Transverse colon (tissue), 4 donors: ENCODE results near the gene KIF26A. TPM values are rescaled to one million over a fixed set of nuclear protein-coding genes. Genes with fewer than 3 reads are reported as not detected.

Experiments
- DNase-seq: peaks from one replicate; pipeline ENCODE4 v3.0.0-alpha.2; 2019
- H3K27ac ChIP-seq, 4 donors: fragments of 200-600 bp; sonication (generic); 2 replicates each; pipeline ENCODE4 v1.5.1; 2016 to 2018; ENCODE audit warnings: inconsistent platforms in 4 of 4
- H3K27me3 ChIP-seq: fragments of 200-600 bp; sonication (generic); 2 replicates; pipeline ENCODE4 v1.5.1; 2017; ENCODE audit warnings: inconsistent platforms
- H3K36me3 ChIP-seq, 4 donors: fragments of 200-600 bp; sonication (generic); 2 replicates each; pipeline ENCODE4 v1.5.1; 2017 to 2019; ENCODE audit warnings: inconsistent platforms in 4 of 4
- H3K4me1 ChIP-seq, 4 donors: fragments of 200-600 bp; sonication (generic); 2 replicates each; pipeline ENCODE4 v1.5.1; 2017 to 2020; ENCODE audit warnings: inconsistent platforms in 4 of 4
- H3K4me3 ChIP-seq, 4 donors: fragments of 200-600 bp; sonication (generic); 1 replicate in 1 of 4; 2 replicates in 3 of 4; pipeline versions ENCODE4 v1.5.1 to v1.6.1; 2017 to 2019; ENCODE audit warnings: inconsistent platforms in 4 of 4
- H3K9me3 ChIP-seq, 2 donors: fragments of 200-600 bp; sonication (generic); 2 replicates each; pipeline ENCODE4 v1.5.1; 2017 to 2019; ENCODE audit warnings: inconsistent platforms in 2 of 2
- CTCF ChIP-seq, 5 experiments: fragments of 200-600 bp in 3 of 5; fragments of 450-650 bp in 2 of 5; sonication (generic) in 3 of 5; IDR thresholded peaks; 1 replicate in 2 of 5; 2 replicates in 3 of 5; pipeline ENCODE4 v1.5.1; 2016 to 2017; ENCODE audit warnings: antibody characterized with exemption in 5 of 5, inconsistent platforms in 3 of 5, mild to moderate bottlenecking in 2 of 5, moderate library complexity in 1 of 5
- EP300 ChIP-seq: sonication (generic); formaldehyde crosslinking; IDR thresholded peaks from one replicate; pipeline ENCODE4 v1.6.1; 2017; ENCODE audit warnings: antibody characterized with exemption, low read depth
- POLR2A ChIP-seq: fragments of 450-650 bp; IDR thresholded peaks from one replicate; pipeline ENCODE4 v1.6.1; 2016; ENCODE audit warnings: antibody characterized with exemption, mild to moderate bottlenecking, moderate library complexity
- POLR2AphosphoS5 ChIP-seq, 3 donors: sonication (generic); formaldehyde crosslinking; IDR thresholded peaks; one replicate each; pipeline ENCODE4 v1.6.1; 2016; ENCODE audit warnings: antibody characterized with exemption in 3 of 3
- WGBS, 2 donors: methylation state at CpG; one replicate each; pipeline ENCODE4 v1.1.5; 2018; ENCODE audit warnings: low coverage in 1 of 2; 5-methylcytosine and 5-hydroxymethylcytosine counted together
- in situ Hi-C, 4 donors: fragments of 200-750 bp; cut with MboI; loops; one replicate each; pipeline versions ENCODE4 v1.15.0 to v1.15.1; 2017; ENCODE audit warnings: low sequenced_read_pairs in 3 of 4, low pct_ligation_motif_present in 1 of 4, low pct_unique_long_range_greater_than_20kb in 1 of 4
- intact Hi-C: fragments of 100-400 bp; cut with DNase I; formaldehyde crosslinking; loops from one replicate; pipeline ENCODE4 v1.15.1; 2023; ENCODE audit warnings: low total_unique reads
- total RNA-seq, 4 donors: library from RNA; depleted of rRNA; stranded (reverse); fragments of >200 nt; gene quantifications; one replicate each; pipeline ENCODE4 v1.1.0, GENCODE V29; 2016

KIF26A gene
- total RNA-seq, 4 donors from 2014 or later, result 2.2 to 7.8 (median 4.4) TPM

GRCh38 chr14:104185916-104186495 is 47.6 kb downstream of the KIF26A start:
- intact Hi-C loops, result no loop called here
- no peaks in the 10 kb centered on the region for H3K36me3 ChIP-seq
- H3K4me3 ChIP-seq, result no peak overlapping the region
- in situ Hi-C loops, result no loop called here
- no peaks in the 10 kb centered on the region for H3K27me3 ChIP-seq
- no peak for DNase-seq
- no peaks in the 10 kb centered on the region for H3K9me3 ChIP-seq
- peaks cover 0 to 9% (median 6%) of the 10 kb centered on the region in 4 donors for H3K4me1 ChIP-seq
- H3K27ac ChIP-seq, result no peak overlapping the region
- TF ChIP-seq POLR2A (no peak), POLR2AphosphoS5 (IDR thresholded peaks at IDR 0.05) (no peak), EP300 (no peak), CTCF (IDR thresholded peaks at IDR 0.05) (no peak)
- WGBS, 2 donors, result 76% methylated on average over 16 of the region's 16 CpGs; no CpG with 5 or more reads in 1 of the 2 donors

GRCh38 chr14:104186575-104186974 is 48.2 kb downstream of the KIF26A start:
- intact Hi-C loops, result no loop called here
- no peak for DNase-seq
- Histone ChIP-seq H3K9me3 (no peaks in the 10 kb centered on the region), H3K4me1 (peaks cover 0 to 9% (median 6%) of the 10 kb centered on the region in 4 donors), H3K27ac (no peak overlapping the region), H3K27me3 (no peaks in the 10 kb centered on the region), H3K4me3 (no peak overlapping the region), H3K36me3 (no peaks in the 10 kb centered on the region)
- TF ChIP-seq CTCF (IDR thresholded peaks at IDR 0.05), result no peak
- no peak for TF ChIP-seq POLR2A
- TF ChIP-seq EP300, result no peak
- no peak for TF ChIP-seq POLR2AphosphoS5 (IDR thresholded peaks at IDR 0.05)
- in situ Hi-C loops, result no loop called here
- 78% methylated on average over 5 to 12 of the region's 12 CpGs for WGBS, 2 donors

- H3K4me1 ChIP-seq, result peaks cover 0 to 9% (median 6%) of the 10 kb centered on the region in 4 donors
- no peak for TF ChIP-seq CTCF (IDR thresholded peaks at IDR 0.05)
- TF ChIP-seq POLR2AphosphoS5 (IDR thresholded peaks at IDR 0.05), result no peak
- TF ChIP-seq EP300, result no peak
- TF ChIP-seq POLR2A, result no peak
These were observed 48.9 kb downstream of the KIF26A start for GRCh38 chr14:104187121-104187889.

GRCh38 chr14:104187931-104188726 is 49.7 kb downstream of the KIF26A start:
- TF ChIP-seq POLR2AphosphoS5 (IDR thresholded peaks at IDR 0.05), result no peak
- peak in 1 of 5 experiments; percentile 20 for TF ChIP-seq CTCF (IDR thresholded peaks at IDR 0.05)
- H3K9me3 ChIP-seq, result no peaks in the 10 kb centered on the region
- peak overlapping the region in 1 of 4 donors; percentile 12 for H3K27ac ChIP-seq
- H3K4me1 ChIP-seq, result peaks cover 0 to 9% (median 6%) of the 10 kb centered on the region in 4 donors
- H3K27me3 ChIP-seq, result no peaks in the 10 kb centered on the region
- in situ Hi-C loops, result no loop called here
- DNase-seq, result peak; percentile 71
- H3K36me3 ChIP-seq, result no peaks in the 10 kb centered on the region
- intact Hi-C loops, result no loop called here
- 44% methylated on average over 25 of the region's 27 CpGs; no CpG with 5 or more reads in 1 of the 2 donors for WGBS, 2 donors
- no peak overlapping the region for H3K4me3 ChIP-seq

More at GRCh38 chr14:104187121-104187889, 48.9 kb downstream of the KIF26A start:
- WGBS, 2 donors, result 68 to 100% methylated on average over 6 to 26 of the region's 27 CpGs
- H3K36me3 ChIP-seq, result no peaks in the 10 kb centered on the region
- intact Hi-C loops, result no loop called here
- H3K27me3 ChIP-seq, result no peaks in the 10 kb centered on the region
- H3K4me3 ChIP-seq, result no peak overlapping the region
- in situ Hi-C loops, result no loop called here
- no peaks in the 10 kb centered on the region for H3K9me3 ChIP-seq
- no peak for DNase-seq
- H3K27ac ChIP-seq, result no peak overlapping the region
